GM23338 (cell line): Measurements from ENCODE around the gene NFAT5. TPM values are rescaled to one million over a fixed set of nuclear protein-coding genes. Genes with fewer than 3 reads are reported as not detected.

Experiments used
- ATAC-seq: fragments of 200-7000 bp; cut with Tn5 transposase; 3 replicates; pipeline ENCODE4 v1.9.1; 2020
- DNase-seq: peaks from one replicate; pipeline ENCODE4 v3.0.0-alpha.2; 2015; ENCODE audit warnings: low spot score
- H2AFZ ChIP-seq: fragments of 200-600 bp; sonication (generic); 2 replicates; pipeline ENCODE4 v1.8.0; 2016; ENCODE audit warnings: antibody characterized with exemption, mild to moderate bottlenecking, moderate library complexity
- H3F3A ChIP-seq: fragments of 200-600 bp; sonication (generic); replicated peaks from 2 replicates; pipeline ENCODE4 v1.8.0; 2017; ENCODE audit warnings: antibody characterized with exemption, mixed run types, low read depth
- H3K27ac ChIP-seq: fragments of 200-600 bp; sonication (generic); 2 replicates; pipeline ENCODE4 v1.6.1; 2016; ENCODE audit warnings: low read depth
- H3K27me3 ChIP-seq: fragments of 200-600 bp; sonication (generic); 2 replicates; pipeline ENCODE4 v1.8.0; 2016; ENCODE audit warnings: mild to moderate bottlenecking, mixed run types, moderate library complexity; ENCODE audit not compliant: insufficient read depth
- H3K36me3 ChIP-seq: fragments of 200-600 bp; sonication (generic); 2 replicates; pipeline ENCODE4 v1.8.0; 2016; ENCODE audit warnings: mild to moderate bottlenecking; ENCODE audit not compliant: insufficient read depth
- H3K4me1 ChIP-seq: fragments of 200-600 bp; sonication (generic); 2 replicates; pipeline ENCODE4 v1.8.0; 2016; ENCODE audit warnings: mild to moderate bottlenecking, moderate library complexity; ENCODE audit not compliant: insufficient read depth
- H3K4me2 ChIP-seq: fragments of 200-600 bp; sonication (generic); 2 replicates; pipeline ENCODE4 v1.7.1; 2017; ENCODE audit warnings: mixed run types
- H3K4me3 ChIP-seq: fragments of 200-600 bp; sonication (generic); 2 replicates; pipeline ENCODE4 v1.6.1; 2016; ENCODE audit warnings: mixed run types
- H3K79me2 ChIP-seq: fragments of 200-600 bp; sonication (generic); replicated peaks from 2 replicates; pipeline ENCODE4 v1.8.0; 2017; ENCODE audit warnings: mild to moderate bottlenecking; ENCODE audit not compliant: insufficient read depth
- H3K9me2 ChIP-seq: fragments of 200-600 bp; sonication (generic); 2 replicates; pipeline ENCODE4 v1.8.0; 2017; ENCODE audit not compliant: insufficient read depth
- H4K20me1 ChIP-seq: fragments of 200-600 bp; sonication (generic); replicated peaks from 2 replicates; pipeline ENCODE4 v1.8.0; 2017; ENCODE audit warnings: mild to moderate bottlenecking; ENCODE audit not compliant: insufficient read depth
- H3K27ac Mint-ChIP-seq: 2 replicates; pipeline ENCODE4 v1.8.0; 2020; ENCODE audit warnings: inconsistent platforms, mild to moderate bottlenecking, moderate library complexity, mixed read lengths
- H3K27me3 Mint-ChIP-seq: 3 replicates; pipeline ENCODE4 v1.8.0; 2022; ENCODE audit warnings: low read depth, mild to moderate bottlenecking, moderate library complexity, mixed read lengths, inconsistent platforms; ENCODE audit not compliant: insufficient read depth, poor library complexity
- H3K36me3 Mint-ChIP-seq: 3 replicates; pipeline ENCODE4 v1.8.0; 2021; ENCODE audit warnings: low read depth, mild to moderate bottlenecking, inconsistent platforms, moderate library complexity, mixed read lengths
- H3K4me1 Mint-ChIP-seq: 3 replicates; pipeline ENCODE4 v1.8.0; 2020; ENCODE audit warnings: mild to moderate bottlenecking, inconsistent platforms, mixed read lengths
- H3K4me3 Mint-ChIP-seq: 3 replicates; pipeline ENCODE4 v1.8.0; 2021; ENCODE audit warnings: moderate library complexity, mild to moderate bottlenecking, inconsistent platforms, mixed read lengths
- H3K9me3 Mint-ChIP-seq: 3 replicates; pipeline ENCODE4 v1.8.0; 2020; ENCODE audit warnings: moderate library complexity, mild to moderate bottlenecking, inconsistent platforms, mixed read lengths
- CREB1 ChIP-seq: fragments of 250-450 bp; sonication (Bioruptor Pico); IDR thresholded peaks from 2 replicates; pipeline ENCODE4 v1.5.0; 2020; ENCODE audit warnings: low read depth, mild to moderate bottlenecking, moderate library complexity
- CTCF ChIP-seq, 2 experiments: fragments of 200-600 bp in 1 of 2; sonication (generic) in 1 of 2; conservative IDR thresholded peaks; 2 replicates each; pipeline versions ENCODE4 v1.5.1 to v1.6.1; 2016 to 2017; ENCODE audit warnings: antibody characterized with exemption in 2 of 2, low read depth in 2 of 2, mild to moderate bottlenecking in 2 of 2, moderate library complexity in 1 of 2
- ETS1 ChIP-seq: IDR thresholded peaks from 2 replicates; pipeline ENCODE4 v1.6.1; 2016; ENCODE audit warnings: antibody characterized with exemption
- EZH2 ChIP-seq: fragments of 200-600 bp; sonication (generic); IDR thresholded peaks from one replicate; pipeline ENCODE4 v1.8.0; 2017; ENCODE audit warnings: antibody characterized with exemption, mild to moderate bottlenecking, low read depth; ENCODE audit not compliant: unreplicated experiment
- JUNB ChIP-seq: IDR thresholded peaks from one replicate; pipeline ENCODE4 v1.6.1; 2016; ENCODE audit warnings: antibody characterized with exemption; ENCODE audit not compliant: unreplicated experiment
- NANOG ChIP-seq: IDR thresholded peaks from 2 replicates; pipeline ENCODE4 v1.6.1; 2016; ENCODE audit warnings: antibody characterized with exemption, borderline replicate concordance
- POLR2AphosphoS5 ChIP-seq: IDR thresholded peaks from 2 replicates; pipeline ENCODE4 v1.6.1; 2016; ENCODE audit warnings: antibody characterized with exemption, low read depth
- REST ChIP-seq: IDR thresholded peaks from one replicate; pipeline ENCODE4 v1.6.1; 2018; ENCODE audit warnings: antibody characterized with exemption; ENCODE audit not compliant: unreplicated experiment
- STAT1 ChIP-seq: IDR thresholded peaks from one replicate; pipeline ENCODE4 v1.6.1; 2016; ENCODE audit warnings: antibody characterized with exemption; ENCODE audit not compliant: unreplicated experiment
- ZNF114 ChIP-seq: fragments of 250-450 bp; sonication (Bioruptor Pico); IDR thresholded peaks from 2 replicates; pipeline ENCODE4 v1.5.0; 2020; ENCODE audit warnings: mild to moderate bottlenecking, moderate library complexity
- ZNF331 ChIP-seq: fragments of 250-450 bp; sonication (Bioruptor Pico); IDR thresholded peaks from 2 replicates; pipeline ENCODE4 v1.5.0; 2020; ENCODE audit warnings: low read depth, mild to moderate bottlenecking, moderate library complexity
- polyA plus RNA-seq: library from polyadenylated mRNA; unstranded; fragments of >200 nt; fragmentation: Nextera tagmentation; extraction: Ambion mirVana; gene quantifications from 2 replicates; pipeline ENCODE4 v1.2.1, GENCODE V29; 2016
- total RNA-seq: library from RNA; depleted of rRNA; stranded (reverse); fragments of >200 nt; shearing (Covaris generic); gene quantifications from 2 replicates; pipeline ENCODE4 v1.2.3, GENCODE V29; 2014

The NFAT5 gene
- total and polyA plus RNA-seq, 2 experiments from 2014 or later: 10.6 to 27.0 TPM

GRCh38 chr16:69563605-69564580 lies 1.9 kb upstream of the NFAT5 start (continued):
- no peak for TF ChIP-seq CTCF (conservative IDR thresholded peaks at IDR 0.05; ENCODE audit: low read depth in 2 of 2)
- TF ChIP-seq ZNF331: no peak
- TF ChIP-seq ZNF114 (CRISPR knock-in tag): no peak
- TF ChIP-seq REST: no peak
- no peak for TF ChIP-seq JUNB
- no peak for TF ChIP-seq ETS1
- no peak for TF ChIP-seq EZH2

GRCh38 chr16:69564845-69565670 lies 708 bp upstream of the NFAT5 start:
- Mint-ChIP-seq H3K4me1 (peaks cover 42% of the 10 kb centered on the region), H3K27ac (peak overlapping the region; percentile 80; the same call in 1 of the 2 replicates), H3K9me3 (no peaks in the 10 kb centered on the region; the same call in 2 of the 3 replicates), H3K27me3 (peaks cover 8% of the 10 kb centered on the region), H3K4me3 (peak overlapping the region; percentile 86), H3K36me3 (no peaks in the 10 kb centered on the region; the same call in 2 of the 3 replicates)
- DNase-seq (peak; percentile 12), ATAC-seq (no peak)
- Histone ChIP-seq H3F3A (peaks cover 7% of the 10 kb centered on the region; the same call in 1 of the 2 replicates), H4K20me1 (no peaks in the 10 kb centered on the region), H3K27ac (peak overlapping the region; percentile 95), H3K4me2 (peak overlapping the region; percentile 94), H3K27me3 (no peaks in the 10 kb centered on the region), H3K36me3 (no peaks in the 10 kb centered on the region), H3K79me2 (peaks cover 34% of the 10 kb centered on the region), H3K4me3 (peak overlapping the region; percentile 79), H2AFZ (peak overlapping the region; percentile 84), H3K4me1 (peaks cover 39% of the 10 kb centered on the region), H3K9me2 (no peaks in the 10 kb centered on the region)
- TF ChIP-seq JUNB (no peak), POLR2AphosphoS5 (no peak), CREB1 (CRISPR knock-in tag) (no peak), EZH2 (no peak), NANOG (no peak), ZNF114 (CRISPR knock-in tag) (no peak), REST (no peak), STAT1 (no peak), ETS1 (no peak), ZNF331 (no peak)
